GF-D8 (cell line): ENCODE measurements around the gene NR5A1.

Source experiments
- DNase-seq: peaks from one replicate; lab custom pipeline; 2025; lab: John Stamatoyannopoulos, UW

The NR5A1 gene

DNA sequence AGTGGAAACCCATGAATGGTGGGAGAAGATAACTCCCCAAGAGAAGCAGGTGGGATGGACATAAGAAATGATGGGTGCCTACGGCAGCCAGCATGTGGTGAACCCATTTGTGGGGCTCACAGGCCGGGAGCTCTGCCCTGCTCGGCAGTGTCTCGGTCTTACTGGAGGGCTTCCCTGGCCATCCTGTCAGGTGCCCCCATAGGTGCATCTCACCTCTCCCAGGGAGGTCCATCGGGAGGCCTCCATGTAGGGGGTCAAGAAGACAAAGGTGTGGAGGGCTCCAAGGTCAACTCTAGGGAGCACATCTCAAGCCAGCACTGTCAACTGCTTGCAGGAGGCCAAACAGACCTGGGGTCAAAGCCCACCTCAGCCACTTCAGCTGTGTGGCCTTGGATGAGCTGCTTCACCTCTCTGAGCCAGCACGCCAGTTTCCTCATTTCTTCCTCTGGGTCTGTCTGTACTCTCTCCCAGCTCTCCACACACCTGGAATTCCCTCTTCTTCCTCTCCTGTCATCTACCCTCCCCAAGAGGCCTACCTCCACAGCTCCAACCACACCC lies 67.4 kb downstream of the NR5A1 start:
- DNase-seq = no peak

DNA sequence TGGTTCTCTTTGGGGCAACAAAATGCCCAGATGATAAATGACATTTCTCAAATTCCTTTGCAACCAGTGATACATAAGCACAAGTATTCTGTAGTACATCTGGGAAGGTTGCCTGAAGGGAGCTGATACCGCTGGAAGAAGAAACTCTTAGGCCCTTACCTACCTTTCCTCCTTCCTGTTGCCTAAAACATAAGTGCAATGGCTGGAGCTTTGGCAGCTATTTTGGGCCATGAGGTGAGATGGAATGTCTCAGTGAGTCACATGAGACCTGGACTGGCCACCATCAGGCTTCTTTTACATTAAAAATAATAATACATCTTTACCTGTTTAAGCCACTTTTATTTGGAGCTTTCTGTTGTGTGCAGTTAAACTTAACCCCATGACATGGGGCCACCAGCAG lies 68.1 kb downstream of the NR5A1 start:
- no peak for DNase-seq

DNA sequence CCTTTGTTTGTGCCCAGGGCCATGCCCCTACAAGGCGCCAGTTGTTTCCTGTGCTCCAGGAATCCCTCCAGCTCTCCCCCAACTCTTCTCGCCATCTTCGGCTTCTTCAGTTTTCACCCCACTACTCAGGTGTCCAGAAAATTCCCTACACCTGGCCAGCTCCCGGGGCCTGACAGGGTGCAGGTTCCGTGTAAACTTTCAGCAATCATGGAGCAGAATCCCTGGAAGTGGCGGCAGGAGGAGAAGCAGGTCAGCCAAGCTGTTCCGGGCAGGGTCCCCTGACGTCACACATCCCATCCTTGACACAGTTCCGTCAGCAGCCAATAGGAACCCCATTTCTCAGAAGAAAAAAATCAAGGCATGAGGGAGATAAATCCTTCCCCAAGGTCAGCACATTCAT lies 69.1 kb downstream of the NR5A1 start:
- DNase-seq = no peak

DNA sequence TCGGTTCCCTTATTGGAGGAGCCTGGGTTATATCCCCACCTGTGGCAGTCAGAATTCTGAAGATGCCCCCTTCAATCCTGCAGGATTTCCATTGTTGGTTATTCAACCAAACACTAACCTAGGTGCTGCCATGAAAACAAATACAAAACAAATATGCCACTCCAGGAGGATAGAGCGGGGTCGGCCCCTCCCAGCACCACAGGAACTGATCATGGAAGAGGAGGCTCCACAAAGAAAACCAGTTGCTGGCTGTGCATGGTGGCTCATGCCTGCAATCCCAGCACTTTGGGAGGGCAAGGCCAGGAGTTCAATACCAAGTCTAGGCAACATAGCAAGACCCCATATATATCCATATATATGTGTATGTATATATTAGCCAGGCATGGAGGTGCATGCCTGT lies 70.1 kb downstream of the NR5A1 start:
- no peak for DNase-seq

DNA sequence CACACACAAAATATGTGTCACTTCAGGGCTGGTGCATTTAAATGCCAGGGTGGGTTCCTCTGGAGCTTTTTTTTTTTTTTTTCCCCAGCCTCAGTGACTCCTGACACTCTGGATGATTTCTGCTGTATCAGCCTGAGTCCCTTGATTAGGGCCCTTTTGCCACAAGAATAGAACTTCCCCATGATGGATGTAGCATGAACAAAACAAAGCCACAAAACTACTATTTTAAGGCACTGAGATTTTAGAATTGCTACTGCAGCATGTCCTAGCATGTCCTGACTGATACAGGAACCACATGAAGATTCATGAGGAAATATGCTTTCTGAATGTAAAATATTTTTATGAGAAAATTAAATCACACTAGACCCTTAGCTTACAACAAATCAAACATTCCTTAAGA lies 70.9 kb downstream of the NR5A1 start:
- DNase-seq = no peak
